Suprapubic skin (tissue), 3 donors: ENCODE measurements around the gene HTR1D.

Experiments used
- CTCF ChIP-seq, 2 donors: fragments of 200-600 bp in 1 of 2; fragments of 450-650 bp in 1 of 2; sonication (generic) in 1 of 2; IDR thresholded peaks; one replicate each; pipeline ENCODE4 v1.5.1; 2016 to 2019; ENCODE audit warnings: antibody characterized with exemption in 2 of 2, mild to moderate bottlenecking in 1 of 2, moderate library complexity in 1 of 2
- POLR2A ChIP-seq, 2 donors: fragments of 450-650 bp; IDR thresholded peaks; one replicate each; pipeline ENCODE4 v1.6.1; 2017; ENCODE audit warnings: antibody characterized with exemption in 2 of 2, mild to moderate bottlenecking in 2 of 2, moderate library complexity in 2 of 2

- no peak for TF ChIP-seq POLR2A (IDR thresholded peaks at IDR 0.05)
- no peak for TF ChIP-seq CTCF (IDR thresholded peaks at IDR 0.05)
Measured at GRCh38 chr1:23171181-23171755, 46.0 kb downstream of the HTR1D start.
